HCT116 (cell line): ENCODE measurements around the gene TBX3.

Experiments
- CTCF ChIP-seq, 3 experiments: fragments of 200-600 bp in 1 of 3; sonication (generic) in 1 of 3; IDR thresholded peaks in 2 of 3; conservative IDR thresholded peaks in 1 of 3; 2 replicates each; pipeline ENCODE4 v1.5.1; 2012 to 2017; ENCODE audit warnings: low read depth in 2 of 3, low read length in 2 of 3, antibody characterized with exemption in 1 of 3, borderline replicate concordance in 1 of 3, control low read depth in 1 of 3, mild to moderate bottlenecking in 1 of 3, mixed read lengths in 1 of 3, mixed run types in 1 of 3, moderate library complexity in 1 of 3; ENCODE audit not compliant: insufficient read depth in 1 of 3
- EGR1 ChIP-seq: IDR thresholded peaks from 2 replicates; pipeline ENCODE4 v1.6.1; 2012; ENCODE audit warnings: low read depth
- EZH2 ChIP-seq: fragments of 200-600 bp; sonication (generic); IDR thresholded peaks from 2 replicates; pipeline ENCODE4 v1.6.1; 2017; ENCODE audit warnings: antibody characterized with exemption, mixed run types
- JUND ChIP-seq: IDR thresholded peaks from 2 replicates; pipeline ENCODE4 v1.6.1; 2012
- POLR2A ChIP-seq: IDR thresholded peaks from 2 replicates; pipeline ENCODE4 v1.7.0; 2011; ENCODE audit warnings: borderline replicate concordance; ENCODE audit not compliant: insufficient read depth, insufficient read length; ENCODE audit errors: extremely low read depth
- POLR2AphosphoS5 ChIP-seq: IDR thresholded peaks from 2 replicates; pipeline ENCODE4 v1.6.1; 2011; ENCODE audit warnings: mild to moderate bottlenecking, low read depth, low read length, moderate library complexity
- RAD21 ChIP-seq: IDR thresholded peaks from 2 replicates; pipeline ENCODE4 v1.6.1; 2012; ENCODE audit warnings: low read depth, mild to moderate bottlenecking
- YY1 ChIP-seq: IDR thresholded peaks from 2 replicates; pipeline ENCODE4 v1.6.1; 2011; ENCODE audit warnings: low read length, low read depth, moderate library complexity, mild to moderate bottlenecking; ENCODE audit not compliant: insufficient replicate concordance; ENCODE audit errors: extremely low read depth
- ZBTB33 ChIP-seq: IDR thresholded peaks from 2 replicates; pipeline ENCODE4 v1.6.1; 2011; ENCODE audit warnings: mild to moderate bottlenecking, low read length, moderate library complexity; ENCODE audit not compliant: insufficient replicate concordance; ENCODE audit errors: extremely low read depth

GRCh38 chr12:114664651-114665320 is 19.2 kb downstream of the TBX3 start:
- no peak for TF ChIP-seq CTCF (IDR thresholded peaks at IDR 0.05 in 2 of 3, conservative IDR thresholded peaks at IDR 0.05 in 1 of 3; ENCODE audit: borderline replicate concordance in 1 of 3, insufficient read depth in 1 of 3, low read depth in 2 of 3, low read length in 2 of 3)
- no peak for TF ChIP-seq ZBTB33
- no peak for TF ChIP-seq POLR2AphosphoS5
- TF ChIP-seq POLR2A: no peak
- TF ChIP-seq EZH2: no peak
- TF ChIP-seq YY1: no peak
- TF ChIP-seq RAD21: no peak
- no peak for TF ChIP-seq EGR1
- TF ChIP-seq JUND: no peak
